Tibial nerve (tissue), 4 donors: ENCODE results near the gene SEMA3F. TPM values are rescaled to one million over a fixed set of nuclear protein-coding genes. Genes with fewer than 3 reads are reported as not detected.

ENCODE experiments used
- DNase-seq, 2 donors: peaks; one replicate each; pipeline ENCODE4 v3.0.0-alpha.2; 2019; ENCODE audit warnings: low spot score in 2 of 2
- H3K27ac ChIP-seq, 4 donors: fragments of 200-600 bp; sonication (generic) in 3 of 4; one replicate each; pipeline ENCODE4 v1.5.1; 2017 to 2019; ENCODE audit warnings: mild to moderate bottlenecking in 1 of 4
- H3K27me3 ChIP-seq, 2 donors: fragments of 200-600 bp; sonication (generic) in 1 of 2; one replicate each; pipeline versions ENCODE4 v1.5.1 to v1.6.0; 2017 to 2019
- H3K36me3 ChIP-seq, 3 donors: fragments of 200-600 bp; sonication (generic); one replicate each; pipeline ENCODE4 v1.5.1; 2018 to 2019
- H3K4me1 ChIP-seq, 4 donors: fragments of 200-600 bp; sonication (generic) in 3 of 4; one replicate each; pipeline ENCODE4 v1.5.1; 2017 to 2019
- H3K4me3 ChIP-seq, 4 donors: fragments of 200-600 bp; sonication (generic) in 3 of 4; one replicate each; pipeline ENCODE4 v1.5.1; 2017 to 2019; ENCODE audit warnings: mild to moderate bottlenecking in 1 of 4, moderate library complexity in 1 of 4
- H3K9me3 ChIP-seq, 4 donors: fragments of 200-600 bp; sonication (generic) in 3 of 4; one replicate each; pipeline ENCODE4 v1.5.1; 2017 to 2019
- CTCF ChIP-seq, 5 experiments: fragments of 200-600 bp in 3 of 5; fragments of 450-650 bp in 2 of 5; sonication (generic) in 3 of 5; IDR thresholded peaks; one replicate each; pipeline ENCODE4 v1.5.1; 2016 to 2019; ENCODE audit warnings: antibody characterized with exemption in 5 of 5, mild to moderate bottlenecking in 3 of 5, moderate library complexity in 2 of 5
- EP300 ChIP-seq, 2 donors: sonication (generic); formaldehyde crosslinking; IDR thresholded peaks; one replicate each; pipeline ENCODE4 v1.6.1; 2017; ENCODE audit warnings: antibody characterized with exemption in 2 of 2, mild to moderate bottlenecking in 1 of 2
- POLR2A ChIP-seq, 2 donors: fragments of 450-650 bp; IDR thresholded peaks; one replicate each; pipeline ENCODE4 v1.6.1; 2017; ENCODE audit warnings: antibody characterized with exemption in 2 of 2, mild to moderate bottlenecking in 2 of 2, moderate library complexity in 2 of 2
- WGBS, 2 donors: methylation state at CpG; one replicate each; pipeline ENCODE4 v1.1.5; 2018; 5-methylcytosine and 5-hydroxymethylcytosine counted together
- total RNA-seq, 4 donors: library from RNA; depleted of rRNA; stranded (reverse); fragments of >200 nt; gene quantifications; one replicate each; pipeline ENCODE4 v1.1.0, GENCODE V29; 2016

The SEMA3F gene
- total RNA-seq, 4 donors from 2014 or later, result 14.4 to 58.5 (median 17.4) TPM

- Histone ChIP-seq H3K27me3 (peaks cover 0 to 49% of the 10 kb centered on the region in 2 donors), H3K4me1 (peaks cover 0 to 25% (median 12%) of the 10 kb centered on the region in 4 donors), H3K9me3 (no peaks in the 10 kb centered on the region), H3K36me3 (no peaks in the 10 kb centered on the region), H3K27ac (no peak overlapping the region), H3K4me3 (peak overlapping the region in 2 of 4 donors; percentile 4 to 20)
- DNase-seq, result no peak
- TF ChIP-seq EP300 (IDR thresholded peaks at IDR 0.05) (no peak), CTCF (IDR thresholded peaks at IDR 0.05) (no peak)
- WGBS, 2 donors, result 59% methylated on average over 14 of the region's 14 CpGs
Measured at GRCh38 chr3:50194903-50195500, 39.9 kb downstream of the SEMA3F start.

- H3K9me3 ChIP-seq, result no peaks in the 10 kb centered on the region
- peaks cover 0 to 50% of the 10 kb centered on the region in 2 donors for H3K27me3 ChIP-seq
- TF ChIP-seq EP300 (IDR thresholded peaks at IDR 0.05), result no peak
- no peak for TF ChIP-seq CTCF (IDR thresholded peaks at IDR 0.05)
- TF ChIP-seq POLR2A (IDR thresholded peaks at IDR 0.05), result no peak
- H3K36me3 ChIP-seq, result no peaks in the 10 kb centered on the region
- H3K27ac ChIP-seq, result no peak overlapping the region
- H3K4me3 ChIP-seq, result no peak overlapping the region
- no peak for DNase-seq
- WGBS, 2 donors, result 59 to 72% methylated on average over 4 of the region's 4 CpGs
- H3K4me1 ChIP-seq, result peaks cover 0 to 25% (median 12%) of the 10 kb centered on the region in 4 donors
Measured at GRCh38 chr3:50195501-50196252, 40.6 kb downstream of the SEMA3F start.

GRCh38 chr3:50196253-50196801 is 41.2 kb downstream of the SEMA3F start:
- TF ChIP-seq POLR2A (IDR thresholded peaks at IDR 0.05) (no peak), EP300 (IDR thresholded peaks at IDR 0.05) (no peak), CTCF (IDR thresholded peaks at IDR 0.05) (no peak)
- Histone ChIP-seq H3K4me3 (no peak overlapping the region), H3K4me1 (peaks cover 0 to 25% (median 12%) of the 10 kb centered on the region in 4 donors), H3K27ac (no peak overlapping the region), H3K36me3 (no peaks in the 10 kb centered on the region), H3K27me3 (peaks cover 0 to 56% of the 10 kb centered on the region in 2 donors), H3K9me3 (no peaks in the 10 kb centered on the region)
- 66 to 75% methylated on average over 6 of the region's 6 CpGs for WGBS, 2 donors
- DNase-seq, result no peak

- Histone ChIP-seq H3K4me1 (peaks cover 0 to 22% (median 10%) of the 10 kb centered on the region in 4 donors), H3K4me3 (no peak overlapping the region), H3K27me3 (peaks cover 0 to 65% of the 10 kb centered on the region in 2 donors), H3K9me3 (no peaks in the 10 kb centered on the region), H3K27ac (no peak overlapping the region), H3K36me3 (no peaks in the 10 kb centered on the region)
- no peak for DNase-seq
- WGBS, 2 donors, result 75 to 90% methylated on average over 8 to 10 of the region's 10 CpGs
- TF ChIP-seq POLR2A (IDR thresholded peaks at IDR 0.05) (no peak), EP300 (IDR thresholded peaks at IDR 0.05) (no peak), CTCF (IDR thresholded peaks at IDR 0.05) (no peak)
Measured at GRCh38 chr3:50201573-50202315, 46.6 kb downstream of the SEMA3F start.
